Caco-2 (cell line): ENCODE results near the gene MRPS6. TPM values are rescaled to one million over a fixed set of nuclear protein-coding genes. Genes with fewer than 3 reads are reported as not detected.

Source experiments
- BruUV-seq: library from RNA; stranded (reverse); fragments of 400-500 nt; replicated peaks from 2 replicates; lab custom pipeline; 2021; lab: Mats Ljungman, UMichigan
- CTCF ChIA-PET: fragments of 300-600 bp; sonication (Branson Sonifier 250); formaldehyde crosslinking; loops from one replicate; lab custom pipeline; 2022; ENCODE audit warnings: antibody characterized with exemption; lab: Charles Lee
- POLR2A ChIA-PET: fragments of 300-600 bp; sonication (Branson Sonifier 250); formaldehyde crosslinking; loops from one replicate; lab custom pipeline; 2022; ENCODE audit warnings: antibody characterized with exemption; lab: Charles Lee
- DNase-seq, 2 experiments: peaks; one replicate each; pipeline versions ENCODE4 v3.0.0 to v3.0.0-alpha.2; 2020 to 2022
- H3K27me3 ChIP-seq: replicated peaks from 2 replicates; pipeline ENCODE4 v1.6.0; 2011; ENCODE audit warnings: low read length; ENCODE audit not compliant: control insufficient read depth, insufficient read depth
- H3K36me3 ChIP-seq: 2 replicates; pipeline ENCODE4 v1.5.1; 2011; ENCODE audit warnings: low read length; ENCODE audit not compliant: control insufficient read depth, insufficient read depth
- H3K4me1 ChIP-seq: fragments of 250-450 bp; sonication (Bioruptor Pico); 2 replicates; pipeline ENCODE4 v1.5.1; 2020; ENCODE audit warnings: mild to moderate bottlenecking
- H3K4me3 ChIP-seq: 2 replicates; pipeline ENCODE4 v1.5.1; 2011; ENCODE audit warnings: low read depth, mild to moderate bottlenecking, control low read depth, low read length
- H3K9me3 ChIP-seq: fragments of 250-450 bp; sonication (Bioruptor Pico); 2 replicates; pipeline ENCODE4 v1.5.1; 2020; ENCODE audit warnings: mild to moderate bottlenecking, moderate library complexity
- H3K27ac Mint-ChIP-seq: one replicate; pipeline ENCODE4 v1.8.0; 2022; ENCODE audit warnings: mixed read lengths; ENCODE audit not compliant: unreplicated experiment
- H3K27me3 Mint-ChIP-seq: one replicate; pipeline ENCODE4 v1.8.0; 2022; ENCODE audit warnings: mixed read lengths; ENCODE audit not compliant: insufficient read depth, unreplicated experiment
- H3K36me3 Mint-ChIP-seq: one replicate; pipeline ENCODE4 v1.8.0; 2022; ENCODE audit warnings: mild to moderate bottlenecking, mixed read lengths; ENCODE audit not compliant: insufficient read depth, unreplicated experiment
- H3K4me1 Mint-ChIP-seq: one replicate; pipeline ENCODE4 v1.8.0; 2022; ENCODE audit warnings: low read depth, mixed read lengths; ENCODE audit not compliant: unreplicated experiment
- H3K4me3 Mint-ChIP-seq: one replicate; pipeline ENCODE4 v1.8.0; 2022; ENCODE audit warnings: mild to moderate bottlenecking, moderate library complexity, mixed read lengths; ENCODE audit not compliant: unreplicated experiment
- H3K9me3 Mint-ChIP-seq: one replicate; pipeline ENCODE4 v1.8.0; 2022; ENCODE audit warnings: mixed read lengths; ENCODE audit not compliant: unreplicated experiment
- CTCF ChIP-seq, 2 experiments: fragments of 200-600 bp in 1 of 2; IDR thresholded peaks; 1 replicate in 1 of 2; 2 replicates in 1 of 2; pipeline versions ENCODE4 v1.5.1 to v1.8.0; 2011 to 2022; ENCODE audit warnings: antibody characterized with exemption in 1 of 2, control low read depth in 1 of 2, inconsistent platforms in 1 of 2, low read depth in 1 of 2, low read length in 1 of 2, mild to moderate bottlenecking in 1 of 2, moderate library complexity in 1 of 2; ENCODE audit not compliant: insufficient read depth in 1 of 2, severe bottlenecking in 1 of 2, unreplicated experiment in 1 of 2
- intact Hi-C: fragments of 100-400 bp; cut with micrococcal nuclease; formaldehyde crosslinking; loops from one replicate; pipeline ENCODE4 v1.10.0; 2022; ENCODE audit not compliant: unreplicated experiment
- total RNA-seq: library from RNA; stranded (reverse); gene quantifications from 2 replicates; pipeline ENCODE4 v1.2.3, GENCODE V29; 2022

The MRPS6 gene
- total RNA-seq, 1 experiment from 2014 or later, result 104 TPM

- DNase-seq, result no peak
- Histone ChIP-seq H3K9me3 (no peaks in the 10 kb centered on the region), H3K36me3 (no peaks in the 10 kb centered on the region; the same call in 1 of the 2 replicates), H3K4me3 (no peak overlapping the region), H3K4me1 (no peaks in the 10 kb centered on the region), H3K27me3 (no peaks in the 10 kb centered on the region)
- CTCF ChIA-PET, result no interaction called here
- no peaks in the 10 kb centered on the region for H3K36me3 Mint-ChIP-seq
- no peaks in the 10 kb centered on the region for H3K9me3 Mint-ChIP-seq
- BruUV-seq, result no TSS peak
- no peaks in the 10 kb centered on the region for H3K4me1 Mint-ChIP-seq
- POLR2A ChIA-PET, result no interaction called here
- no peak overlapping the region for H3K4me3 Mint-ChIP-seq
- H3K27ac Mint-ChIP-seq, result no peak overlapping the region
- intact Hi-C loops, result no loop called here
- H3K27me3 Mint-ChIP-seq, result no peaks in the 10 kb centered on the region
- no peak for TF ChIP-seq CTCF (IDR thresholded peaks at IDR 0.05; ENCODE audit: insufficient read depth in 1 of 2, low read depth in 1 of 2, low read length in 1 of 2, severe bottlenecking in 1 of 2, unreplicated experiment in 1 of 2)
Measured at GRCh38 chr21:34181431-34182039, 108.2 kb downstream of the MRPS6 start.

- no peak for DNase-seq
- no peaks in the 10 kb centered on the region for H3K36me3 Mint-ChIP-seq
- no peak overlapping the region for H3K27ac Mint-ChIP-seq
Measured at GRCh38 chr21:34182436-34182835, 109.1 kb downstream of the MRPS6 start.

GRCh38 chr21:34183331-34183928, 110.1 kb downstream of the MRPS6 start:
- no TSS peak for BruUV-seq
- Histone ChIP-seq H3K4me3 (no peak overlapping the region), H3K27me3 (no peaks in the 10 kb centered on the region), H3K36me3 (no peaks in the 10 kb centered on the region; the same call in 1 of the 2 replicates), H3K4me1 (no peaks in the 10 kb centered on the region), H3K9me3 (no peaks in the 10 kb centered on the region)
- Mint-ChIP-seq H3K36me3 (peaks cover 4% of the 10 kb centered on the region), H3K9me3 (no peaks in the 10 kb centered on the region), H3K27ac (no peak overlapping the region), H3K27me3 (no peaks in the 10 kb centered on the region), H3K4me3 (no peak overlapping the region), H3K4me1 (no peaks in the 10 kb centered on the region)
- intact Hi-C loops, result no loop called here
- POLR2A ChIA-PET, result no interaction called here
- TF ChIP-seq CTCF (IDR thresholded peaks at IDR 0.05; ENCODE audit: insufficient read depth in 1 of 2, low read depth in 1 of 2, low read length in 1 of 2, severe bottlenecking in 1 of 2, unreplicated experiment in 1 of 2), result no peak
- no peak for DNase-seq
- CTCF ChIA-PET, result no interaction called here

More at GRCh38 chr21:34182436-34182835, 109.1 kb downstream of the MRPS6 start:
- ChIA-PET POLR2A (no interaction called here), CTCF (no interaction called here)
- H3K9me3 Mint-ChIP-seq, result no peaks in the 10 kb centered on the region
- no peak for TF ChIP-seq CTCF (IDR thresholded peaks at IDR 0.05; ENCODE audit: insufficient read depth in 1 of 2, low read depth in 1 of 2, low read length in 1 of 2, severe bottlenecking in 1 of 2, unreplicated experiment in 1 of 2)
- H3K4me3 ChIP-seq, result no peak overlapping the region
- H3K27me3 Mint-ChIP-seq, result no peaks in the 10 kb centered on the region
- no peaks in the 10 kb centered on the region for H3K4me1 Mint-ChIP-seq
- no peaks in the 10 kb centered on the region for H3K4me1 ChIP-seq
- H3K9me3 ChIP-seq, result no peaks in the 10 kb centered on the region
- no peaks in the 10 kb centered on the region; the same call in 1 of the 2 replicates for H3K36me3 ChIP-seq
- H3K4me3 Mint-ChIP-seq, result no peak overlapping the region
- intact Hi-C loops, result no loop called here
- no TSS peak for BruUV-seq
- H3K27me3 ChIP-seq, result no peaks in the 10 kb centered on the region
